PC-3 (cell line): Measurements from ENCODE around the gene GLI1. TPM values are rescaled to one million over a fixed set of nuclear protein-coding genes. Genes with fewer than 3 reads are reported as not detected.

Source experiments
- ATAC-seq: fragments of 200-7000 bp; cut with Tn5 transposase; 2 replicates; pipeline ENCODE4 v1.9.1; 2020; ENCODE audit warnings: mild to moderate bottlenecking, moderate library complexity
- BruUV-seq: library from RNA; stranded (reverse); fragments of 400-500 nt; replicated peaks from 2 replicates; lab custom pipeline; 2021; lab: Mats Ljungman, UMichigan
- CTCF ChIA-PET: fragments of 300-600 bp; sonication (Branson Sonifier 250); formaldehyde crosslinking; loops from one replicate; lab custom pipeline; 2022; ENCODE audit warnings: antibody characterized with exemption; lab: Charles Lee
- POLR2A ChIA-PET: fragments of 300-600 bp; sonication (Branson Sonifier 250); formaldehyde crosslinking; loops from one replicate; lab custom pipeline; 2022; ENCODE audit warnings: antibody characterized with exemption; ENCODE audit not compliant: unreplicated experiment; lab: Charles Lee
- DNase-seq: peaks from one replicate; pipeline ENCODE4 v3.0.0-alpha.2; 2015
- H2AFZ ChIP-seq: fragments of 300-600 bp; sonication (generic); 2 replicates; pipeline ENCODE4 v1.6.0; 2016; ENCODE audit warnings: antibody characterized with exemption, low read length
- H3F3A ChIP-seq: fragments of 300-600 bp; sonication (generic); one replicate; pipeline ENCODE4 v1.6.0; 2017; ENCODE audit warnings: antibody characterized with exemption, low read length, control low read depth, mild to moderate bottlenecking; ENCODE audit not compliant: unreplicated experiment
- H3K27ac ChIP-seq: fragments of 300-600 bp; sonication (generic); 2 replicates; pipeline ENCODE4 v1.5.1; 2016; ENCODE audit warnings: mild to moderate bottlenecking, low read length
- H3K27me3 ChIP-seq: fragments of 300-600 bp; sonication (generic); 2 replicates; pipeline ENCODE4 v1.6.1; 2016; ENCODE audit warnings: low read length, mixed read lengths
- H3K36me3 ChIP-seq: fragments of 300-600 bp; sonication (generic); 2 replicates; pipeline ENCODE4 v1.6.1; 2016; ENCODE audit warnings: low read depth, mixed run types, low read length, mixed read lengths
- H3K4me1 ChIP-seq: fragments of 300-600 bp; sonication (generic); 2 replicates; pipeline ENCODE4 v1.5.1; 2016; ENCODE audit warnings: low read length; ENCODE audit not compliant: insufficient read depth
- H3K4me2 ChIP-seq: fragments of 300-600 bp; sonication (generic); 2 replicates; pipeline ENCODE4 v1.6.0; 2016; ENCODE audit warnings: low read length
- H3K4me3 ChIP-seq: fragments of 300-600 bp; sonication (generic); 2 replicates; pipeline ENCODE4 v1.5.1; 2016; ENCODE audit warnings: mild to moderate bottlenecking, low read length, mixed read lengths
- H3K79me2 ChIP-seq: fragments of 300-600 bp; sonication (generic); 2 replicates; pipeline ENCODE4 v1.6.1; 2017; ENCODE audit warnings: low read length, mixed read lengths
- H3K9ac ChIP-seq: fragments of 300-600 bp; sonication (generic); 2 replicates; pipeline ENCODE4 v1.6.0; 2016; ENCODE audit warnings: mild to moderate bottlenecking, low read length
- H3K9me2 ChIP-seq: fragments of 300-600 bp; sonication (generic); replicated peaks from 2 replicates; pipeline ENCODE4 v1.6.1; 2016; ENCODE audit warnings: mixed run types, low read length, mixed read lengths
- H3K9me3 ChIP-seq: fragments of 300-600 bp; sonication (generic); 2 replicates; pipeline ENCODE4 v1.6.1; 2016; ENCODE audit warnings: low read length, mixed read lengths
- H4K20me1 ChIP-seq: fragments of 300-600 bp; sonication (generic); 2 replicates; pipeline ENCODE4 v1.6.1; 2016; ENCODE audit warnings: low read length, mixed read lengths
- CTCF ChIP-seq: fragments of 300-600 bp; sonication (generic); conservative IDR thresholded peaks from 2 replicates; pipeline ENCODE4 v1.5.1; 2017; ENCODE audit warnings: antibody characterized with exemption, low read depth, mild to moderate bottlenecking, low read length
- EZH2 ChIP-seq: fragments of 300-600 bp; sonication (generic); IDR thresholded peaks from one replicate; pipeline ENCODE4 v1.6.1; 2017; ENCODE audit warnings: antibody characterized with exemption, mild to moderate bottlenecking, low read length; ENCODE audit not compliant: unreplicated experiment
- EZH2phosphoT487 ChIP-seq: fragments of 300-600 bp; sonication (generic); IDR thresholded peaks from 2 replicates; pipeline ENCODE4 v1.6.1; 2018; ENCODE audit warnings: mild to moderate bottlenecking, antibody characterized with exemption, low read length, borderline replicate concordance
- intact Hi-C: fragments of 100-400 bp; cut with micrococcal nuclease; formaldehyde crosslinking; loops from 2 replicates; pipeline ENCODE4 v1.9.0; 2023
- total RNA-seq: library from RNA; depleted of rRNA; stranded (reverse); fragments of >200 nt; gene quantifications from 2 replicates; pipeline ENCODE4 v1.2.3, GENCODE V29; 2014

Gene GLI1
- total RNA-seq, 1 experiment from 2014 or later: 3.0 TPM

- Histone ChIP-seq H3K36me3 (no peaks in the 10 kb centered on the region), H3K4me1 (peaks cover 6% of the 10 kb centered on the region; the same call in 1 of the 2 replicates)
- no peak for ATAC-seq
Measured at GRCh38 chr12:57464569-57464968, 5.0 kb downstream of the GLI1 start.

GRCh38 chr12:57465030-57465746 is 5.6 kb downstream of the GLI1 start:
- no peaks in the 10 kb centered on the region for H3K9me2 ChIP-seq
- H3K36me3 ChIP-seq: no peaks in the 10 kb centered on the region
- no TSS peak for BruUV-seq
- DNase-seq (no peak), ATAC-seq (no peak)
- no peaks in the 10 kb centered on the region for H3F3A ChIP-seq
- CTCF ChIA-PET: no interaction called here
- H2AFZ ChIP-seq: no peak overlapping the region
- H3K9ac ChIP-seq: no peak overlapping the region
- no peak overlapping the region for H3K4me3 ChIP-seq
- H3K4me2 ChIP-seq: no peak overlapping the region
- no peaks in the 10 kb centered on the region for H4K20me1 ChIP-seq
- POLR2A ChIA-PET: no interaction called here
- no peaks in the 10 kb centered on the region for H3K9me3 ChIP-seq
- peaks cover 6% of the 10 kb centered on the region; the same call in 1 of the 2 replicates for H3K4me1 ChIP-seq
- TF ChIP-seq EZH2phosphoT487 (no peak), EZH2 (no peak), CTCF (no peak)
- H3K79me2 ChIP-seq: no peaks in the 10 kb centered on the region
- intact Hi-C loops: no loop called here
- H3K27me3 ChIP-seq: peaks cover 53% of the 10 kb centered on the region
- no peak overlapping the region for H3K27ac ChIP-seq

More at GRCh38 chr12:57464569-57464968, 5.0 kb downstream of the GLI1 start:
- H3K9ac ChIP-seq: no peak overlapping the region
- ChIA-PET POLR2A (no interaction called here), CTCF (no interaction called here)
- H3K27ac ChIP-seq: no peak overlapping the region
- intact Hi-C loops: no loop called here
- no peak for DNase-seq
- H3K9me3 ChIP-seq: no peaks in the 10 kb centered on the region
- no peak overlapping the region for H3K4me3 ChIP-seq
- TF ChIP-seq EZH2phosphoT487 (no peak), CTCF (no peak), EZH2 (no peak)
- no peaks in the 10 kb centered on the region for H3K79me2 ChIP-seq
- H4K20me1 ChIP-seq: no peaks in the 10 kb centered on the region
- BruUV-seq: no TSS peak
- no peak overlapping the region for H3K4me2 ChIP-seq
- H3K27me3 ChIP-seq: peaks cover 53% of the 10 kb centered on the region
- no peak overlapping the region for H2AFZ ChIP-seq
- no peaks in the 10 kb centered on the region for H3F3A ChIP-seq
- H3K9me2 ChIP-seq: no peaks in the 10 kb centered on the region

- ChIA-PET POLR2A (no interaction called here), CTCF (no interaction called here)
Measured at GRCh38 chr12:57465747-57466505, 6.3 kb downstream of the GLI1 start.

More at GRCh38 chr12:57465747-57466505, 6.3 kb downstream of the GLI1 start:
- no peak overlapping the region for H3K9ac ChIP-seq
- no peaks in the 10 kb centered on the region for H3K9me3 ChIP-seq
- TF ChIP-seq EZH2phosphoT487 (no peak), EZH2 (no peak), CTCF (no peak)
- ATAC-seq (no peak), DNase-seq (no peak)
- no TSS peak for BruUV-seq
- peaks cover 49% of the 10 kb centered on the region for H3K27me3 ChIP-seq
- no peaks in the 10 kb centered on the region for H3K9me2 ChIP-seq
- H3K36me3 ChIP-seq: no peaks in the 10 kb centered on the region
- no peak overlapping the region for H3K27ac ChIP-seq
- no peak overlapping the region for H3K4me2 ChIP-seq
- intact Hi-C loops: no loop called here
- no peak overlapping the region for H2AFZ ChIP-seq
- no peaks in the 10 kb centered on the region for H4K20me1 ChIP-seq
- H3F3A ChIP-seq: no peaks in the 10 kb centered on the region
- H3K4me1 ChIP-seq: peaks cover 4% of the 10 kb centered on the region; the same call in 1 of the 2 replicates
- H3K4me3 ChIP-seq: no peak overlapping the region
- H3K79me2 ChIP-seq: no peaks in the 10 kb centered on the region
